Activated CD4-positive, alpha-beta T cell treated with anti-CD3 and anti-CD28 coated beads for 48 hours (primary cell): ENCODE data around the gene PPP1R16B.

Experiments
- DNase-seq: peaks from one replicate; pipeline ENCODE4 v3.0.0-alpha.2; 2020

Gene PPP1R16B

GRCh38 chr20:38880952-38881735, 75.6 kb downstream of the PPP1R16B start:
- DNase-seq, result no peak

GRCh38 chr20:38881806-38882440, 76.4 kb downstream of the PPP1R16B start:
- DNase-seq, result no peak

DNA sequence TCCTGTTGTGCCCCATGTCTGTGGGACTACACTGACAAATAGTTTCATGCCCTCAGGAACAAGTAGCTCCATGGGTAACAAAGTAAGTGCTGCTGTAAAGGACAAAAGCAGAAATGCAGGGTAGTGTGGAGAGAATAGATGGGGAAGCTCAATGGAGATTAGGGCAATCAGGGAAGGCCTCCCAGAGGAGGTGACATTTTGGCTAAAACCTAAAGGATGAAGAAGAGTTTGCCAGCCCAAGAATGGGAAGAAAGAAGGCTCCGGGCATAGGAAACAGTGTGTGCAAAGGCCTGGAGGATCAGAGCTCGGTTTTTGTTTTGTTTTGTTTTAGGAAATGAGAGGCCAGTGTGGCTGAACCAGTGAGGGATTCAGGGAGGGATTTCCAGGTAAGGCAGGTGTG, 77.1 kb downstream of the PPP1R16B start:
- DNase-seq, result no peak

GRCh38 chr20:38883081-38883980, 77.8 kb downstream of the PPP1R16B start:
- no peak for DNase-seq

DNA sequence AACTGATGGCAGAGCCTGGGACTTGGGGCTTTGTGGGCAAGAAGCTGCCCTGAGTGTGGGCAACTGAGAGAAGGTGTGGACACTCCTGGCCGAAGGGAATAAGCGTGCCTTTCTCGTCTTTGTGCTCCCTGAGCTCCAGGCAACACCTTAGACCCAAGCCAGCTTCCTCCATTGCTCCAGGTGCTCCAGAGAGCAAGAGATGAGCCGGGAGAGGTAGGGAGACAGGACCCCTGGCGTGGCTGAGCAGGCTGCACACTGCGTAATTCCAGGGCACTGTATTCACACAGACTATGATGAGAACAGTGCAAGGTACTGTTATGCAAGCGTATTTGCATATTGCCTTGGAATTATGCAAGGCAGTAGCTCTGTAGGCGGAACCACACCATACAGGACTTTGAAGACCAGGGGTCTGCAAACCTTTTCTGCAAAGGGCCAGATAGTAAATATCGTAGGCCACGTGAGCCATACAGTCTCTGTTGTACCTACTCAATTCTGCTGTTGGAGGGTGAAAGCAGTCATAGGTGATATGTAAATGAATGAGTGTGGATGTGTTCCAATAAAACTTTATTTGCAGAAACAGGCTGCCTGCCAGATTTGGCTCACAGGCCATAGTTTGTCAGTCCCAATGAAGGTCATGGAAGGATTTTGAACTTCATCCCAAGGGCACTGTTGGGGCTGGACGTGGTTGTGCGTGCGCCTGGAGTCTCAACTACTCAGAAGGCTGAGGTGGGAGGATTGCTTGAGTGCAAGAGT, 78.7 kb downstream of the PPP1R16B start:
- DNase-seq, result no peak

DNA sequence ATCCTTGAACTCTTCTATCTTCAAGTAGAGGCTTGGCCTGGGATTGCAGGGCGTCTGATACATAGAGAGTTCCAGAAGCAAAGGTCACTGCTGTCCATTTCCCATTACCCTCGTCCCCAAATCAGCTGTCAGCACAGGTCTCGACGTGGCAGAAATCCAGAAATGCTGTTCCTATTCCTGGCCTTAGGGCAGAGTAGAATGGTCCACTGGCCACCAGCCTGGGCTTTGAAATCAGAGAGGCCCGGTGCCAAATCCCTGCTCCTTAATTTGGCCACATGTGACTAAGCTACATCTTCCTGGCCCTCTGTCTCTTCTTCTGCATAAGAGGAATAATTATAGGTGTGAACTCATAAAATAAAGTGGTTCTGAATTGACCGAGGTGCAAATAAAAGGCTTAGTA, 79.9 kb downstream of the PPP1R16B start:
- no peak for DNase-seq

DNA sequence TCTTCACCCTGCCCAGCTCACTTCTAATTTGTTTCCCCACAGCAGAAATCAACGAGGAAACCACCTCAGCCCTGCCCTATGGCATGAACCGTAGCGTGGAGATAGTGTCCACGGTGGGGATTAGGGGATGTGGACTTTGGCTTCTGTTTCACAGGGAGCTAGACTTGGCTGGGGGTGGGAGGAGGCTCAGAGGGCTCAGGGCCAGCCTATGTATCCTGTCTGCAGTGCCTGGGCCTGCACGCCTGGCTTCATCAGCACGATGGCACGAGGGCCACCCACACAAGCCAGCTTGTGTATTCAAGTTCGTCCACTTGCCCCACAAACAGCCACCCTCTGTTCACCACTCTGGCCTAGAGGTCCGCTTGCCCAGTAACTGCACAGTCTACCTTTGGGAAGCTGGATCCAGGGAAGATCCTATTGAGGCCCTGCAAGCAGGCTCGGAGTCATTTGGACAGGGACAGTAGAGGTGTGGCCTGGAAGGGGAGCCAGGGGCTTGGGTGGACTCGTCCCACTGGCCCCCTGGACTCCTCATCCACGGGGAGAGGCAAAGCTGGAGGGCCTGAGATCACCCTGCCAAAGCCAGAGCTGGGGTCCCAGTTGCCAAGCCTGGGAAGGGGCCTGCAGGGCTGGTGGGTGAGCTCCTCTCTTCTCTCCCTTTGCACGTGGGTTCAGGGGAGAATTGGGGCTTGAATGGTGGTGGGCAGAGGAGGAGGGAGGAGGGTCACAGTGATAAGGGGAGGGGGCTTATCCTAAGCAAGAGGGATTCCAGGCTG, 82.7 kb downstream of the PPP1R16B start:
- no peak for DNase-seq

DNA sequence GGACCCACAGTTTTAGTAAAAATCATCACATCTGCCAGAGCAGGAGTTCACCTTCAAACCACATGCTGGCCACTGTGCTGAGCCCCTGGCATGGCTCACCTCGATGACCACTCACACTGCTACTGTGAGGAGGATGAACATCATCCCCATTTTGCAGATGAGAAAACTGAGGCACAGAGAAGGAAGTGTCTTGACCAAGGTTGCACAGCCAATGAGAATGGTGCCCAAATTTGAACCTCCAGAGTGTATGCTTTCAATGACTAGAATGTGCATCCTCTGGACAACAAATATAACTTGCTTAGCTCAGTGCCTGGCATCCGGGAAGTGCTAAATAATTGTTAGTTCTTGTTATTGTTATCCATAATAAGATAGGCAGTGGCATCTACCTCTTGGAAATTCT, 83.6 kb downstream of the PPP1R16B start:
- DNase-seq, result no peak

DNA sequence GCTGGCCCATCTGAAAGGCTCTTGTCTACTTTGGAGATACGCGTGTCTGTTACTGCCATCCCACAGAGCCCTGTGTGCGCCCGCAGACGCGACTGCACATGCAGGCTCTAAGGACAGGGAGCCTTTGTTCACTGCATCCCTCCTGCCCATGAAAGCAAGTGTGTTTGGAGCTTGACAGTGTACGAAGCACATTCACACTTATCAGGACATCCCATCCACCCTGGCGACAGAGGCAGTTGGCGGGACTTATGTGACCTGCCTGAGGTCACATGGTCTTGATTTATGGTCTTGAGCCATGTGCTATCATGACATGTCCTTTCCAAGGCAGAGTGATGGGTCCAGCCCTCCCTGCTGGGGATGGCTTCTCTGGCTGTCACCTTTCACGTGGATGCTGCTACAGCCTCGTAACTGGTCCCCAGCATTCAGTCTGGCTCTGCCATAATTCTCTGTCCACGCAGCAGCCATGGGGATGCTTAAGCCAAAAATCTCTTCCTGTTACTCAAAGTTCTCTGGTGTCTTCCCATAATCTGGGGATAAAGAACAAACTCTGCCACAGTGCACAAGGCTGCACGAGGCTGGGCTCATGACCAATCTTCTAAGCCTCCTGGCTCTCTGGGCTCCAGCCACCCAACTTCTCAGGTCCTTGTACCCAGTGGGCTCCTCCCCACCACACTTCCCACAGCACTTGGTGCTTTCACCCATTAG, 84.4 kb downstream of the PPP1R16B start:
- no peak for DNase-seq

- no peak for DNase-seq
Observed at GRCh38 chr20:38890497-38890818, 85.0 kb downstream of the PPP1R16B start.

- no peak for DNase-seq
Observed at GRCh38 chr20:38892091-38892981, 86.8 kb downstream of the PPP1R16B start.

DNA sequence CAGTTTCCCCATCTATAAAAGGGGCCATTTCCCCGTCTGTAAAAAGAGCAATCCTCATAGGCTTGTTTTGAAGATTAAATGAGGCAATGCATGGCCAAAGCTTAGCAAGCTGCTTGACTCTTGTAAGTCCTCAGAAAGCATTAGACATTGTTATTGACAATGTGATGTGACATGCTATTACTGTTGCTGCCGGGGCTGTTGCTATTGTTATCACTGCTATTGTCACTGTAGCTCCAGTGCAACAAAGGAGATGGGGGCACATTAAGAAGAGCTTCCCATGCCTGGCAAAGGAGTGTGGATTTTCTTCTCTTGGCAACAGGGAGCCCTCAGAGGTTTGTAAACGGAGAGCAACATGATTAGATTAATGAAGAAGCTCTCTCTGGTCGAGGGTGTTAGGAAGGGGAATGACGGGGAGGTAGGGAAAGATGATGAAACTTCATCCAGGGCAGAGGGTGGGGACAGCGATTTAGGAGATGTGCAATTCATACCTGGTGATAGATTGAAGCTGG, 87.6 kb downstream of the PPP1R16B start:
- DNase-seq, result no peak

GRCh38 chr20:38893565-38894090, 88.1 kb downstream of the PPP1R16B start:
- peak; percentile 87 for DNase-seq

DNA sequence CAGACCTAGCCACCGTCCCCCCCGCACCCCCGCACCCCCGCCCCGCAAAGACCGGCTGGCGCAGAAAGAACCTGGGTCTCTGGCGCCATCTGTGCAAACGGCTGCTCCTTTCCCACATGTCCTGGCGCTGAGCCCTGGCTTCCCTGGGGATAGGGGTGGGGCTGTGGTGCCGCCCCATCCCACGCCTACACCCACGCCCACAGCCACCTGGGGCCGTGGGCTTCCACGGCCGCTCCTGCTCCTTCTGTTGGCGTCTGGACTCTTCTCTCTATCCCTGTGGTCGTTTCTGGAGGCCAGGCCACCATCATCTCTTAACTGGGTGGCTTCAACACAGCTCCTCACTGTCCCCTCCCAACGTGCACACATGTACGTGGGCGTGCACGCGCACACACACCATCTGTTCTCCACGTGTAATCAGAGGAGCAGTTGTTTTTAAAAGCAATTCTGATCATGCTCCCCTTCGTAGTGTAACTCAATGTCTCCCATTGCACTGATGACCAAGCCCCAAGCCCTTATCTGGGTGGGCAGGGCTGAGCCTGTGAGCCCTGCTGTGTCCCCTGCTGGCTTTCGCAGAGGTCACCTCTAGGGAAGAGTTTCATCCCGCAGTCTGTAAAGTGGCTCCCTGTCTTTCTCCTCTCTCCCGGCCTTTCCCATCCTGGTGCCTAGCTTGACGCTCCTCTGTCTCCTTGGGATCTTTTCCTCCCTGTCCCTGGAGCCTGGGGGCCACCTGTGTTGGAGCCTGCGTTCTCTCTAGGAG, 88.8 kb downstream of the PPP1R16B start:
- DNase-seq, result no peak

GRCh38 chr20:38895098-38895949, 89.8 kb downstream of the PPP1R16B start:
- no peak for DNase-seq

DNA sequence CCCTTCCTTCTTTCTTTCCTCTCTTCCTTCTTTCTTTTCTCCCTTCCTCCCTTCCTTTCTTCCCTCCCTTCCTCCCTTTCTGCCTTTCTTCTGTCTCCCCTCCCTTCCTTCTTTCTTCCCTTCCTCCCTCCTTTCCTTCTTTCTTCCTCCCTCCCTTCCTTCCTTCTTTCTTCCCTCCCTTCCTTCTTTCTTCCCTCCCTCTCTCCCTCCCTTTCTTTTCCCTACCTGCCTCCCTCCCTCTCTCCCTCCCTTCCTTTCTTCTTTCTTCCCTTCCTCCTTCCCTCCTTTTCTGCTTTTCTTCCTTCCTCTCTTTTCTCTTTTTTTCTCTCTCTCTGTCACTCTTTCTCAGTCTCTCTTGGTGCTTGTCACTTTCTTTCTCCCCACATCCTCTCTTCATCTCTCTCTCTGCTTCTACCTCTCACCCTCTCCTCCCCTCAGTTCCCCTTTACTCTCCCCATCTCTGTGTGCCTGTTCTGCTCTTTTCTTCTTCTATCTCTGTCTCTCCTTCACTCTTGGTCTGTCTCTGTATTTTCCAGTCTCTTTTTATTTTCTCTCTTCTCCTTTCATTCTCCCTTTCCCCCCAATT, 90.6 kb downstream of the PPP1R16B start:
- DNase-seq, result no peak

DNA sequence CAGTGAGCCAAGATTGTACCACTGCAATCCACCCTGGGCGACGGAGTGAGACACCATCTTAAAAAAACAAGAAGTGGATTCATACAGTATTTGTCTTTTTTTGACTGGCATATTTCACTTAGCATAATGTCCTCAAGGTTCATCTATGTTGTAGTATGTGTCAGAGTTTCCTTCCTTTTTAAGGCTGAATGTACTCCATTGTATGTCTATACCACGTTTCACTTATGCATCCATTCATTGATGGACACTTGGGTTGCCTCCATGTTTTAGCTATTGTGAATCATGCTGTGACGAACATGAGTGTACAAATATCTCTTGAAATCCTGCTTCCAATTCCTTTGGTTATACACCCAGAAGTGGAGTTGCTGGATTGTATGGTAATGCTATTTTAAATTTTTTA, 91.8 kb downstream of the PPP1R16B start:
- DNase-seq, result no peak

DNA sequence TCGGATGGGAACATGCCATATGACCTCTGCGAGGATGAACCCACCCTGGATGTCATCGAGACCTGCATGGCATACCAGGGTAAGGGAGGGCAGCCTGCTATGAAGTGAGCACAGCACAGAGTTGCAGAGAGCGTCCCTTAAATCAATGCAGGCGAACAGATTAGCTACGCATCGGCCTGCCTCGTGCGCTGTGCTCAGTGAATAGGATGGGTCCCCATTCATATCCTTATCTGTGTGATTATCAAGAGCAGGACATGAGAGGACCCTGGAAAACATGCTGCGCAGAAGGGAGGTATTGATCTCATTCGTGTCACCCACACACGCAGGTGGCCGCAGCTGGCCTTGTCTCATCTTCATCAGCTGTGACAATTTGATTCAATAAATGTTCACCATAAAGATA, 95.1 kb downstream of the PPP1R16B start:
- no peak for DNase-seq
